Measurements from ENCODE around the gene ENTPD3. TPM values are rescaled to one million over a fixed set of nuclear protein-coding genes. Genes with fewer than 3 reads are reported as not detected.

The ENTPD3 gene, protein sequence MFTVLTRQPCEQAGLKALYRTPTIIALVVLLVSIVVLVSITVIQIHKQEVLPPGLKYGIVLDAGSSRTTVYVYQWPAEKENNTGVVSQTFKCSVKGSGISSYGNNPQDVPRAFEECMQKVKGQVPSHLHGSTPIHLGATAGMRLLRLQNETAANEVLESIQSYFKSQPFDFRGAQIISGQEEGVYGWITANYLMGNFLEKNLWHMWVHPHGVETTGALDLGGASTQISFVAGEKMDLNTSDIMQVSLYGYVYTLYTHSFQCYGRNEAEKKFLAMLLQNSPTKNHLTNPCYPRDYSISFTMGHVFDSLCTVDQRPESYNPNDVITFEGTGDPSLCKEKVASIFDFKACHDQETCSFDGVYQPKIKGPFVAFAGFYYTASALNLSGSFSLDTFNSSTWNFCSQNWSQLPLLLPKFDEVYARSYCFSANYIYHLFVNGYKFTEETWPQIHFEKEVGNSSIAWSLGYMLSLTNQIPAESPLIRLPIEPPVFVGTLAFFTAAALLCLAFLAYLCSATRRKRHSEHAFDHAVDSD
- total RNA-seq: under 1 TPM in 1 of 2 donors, not detected in 1; under 0.01 TPM

DNA sequence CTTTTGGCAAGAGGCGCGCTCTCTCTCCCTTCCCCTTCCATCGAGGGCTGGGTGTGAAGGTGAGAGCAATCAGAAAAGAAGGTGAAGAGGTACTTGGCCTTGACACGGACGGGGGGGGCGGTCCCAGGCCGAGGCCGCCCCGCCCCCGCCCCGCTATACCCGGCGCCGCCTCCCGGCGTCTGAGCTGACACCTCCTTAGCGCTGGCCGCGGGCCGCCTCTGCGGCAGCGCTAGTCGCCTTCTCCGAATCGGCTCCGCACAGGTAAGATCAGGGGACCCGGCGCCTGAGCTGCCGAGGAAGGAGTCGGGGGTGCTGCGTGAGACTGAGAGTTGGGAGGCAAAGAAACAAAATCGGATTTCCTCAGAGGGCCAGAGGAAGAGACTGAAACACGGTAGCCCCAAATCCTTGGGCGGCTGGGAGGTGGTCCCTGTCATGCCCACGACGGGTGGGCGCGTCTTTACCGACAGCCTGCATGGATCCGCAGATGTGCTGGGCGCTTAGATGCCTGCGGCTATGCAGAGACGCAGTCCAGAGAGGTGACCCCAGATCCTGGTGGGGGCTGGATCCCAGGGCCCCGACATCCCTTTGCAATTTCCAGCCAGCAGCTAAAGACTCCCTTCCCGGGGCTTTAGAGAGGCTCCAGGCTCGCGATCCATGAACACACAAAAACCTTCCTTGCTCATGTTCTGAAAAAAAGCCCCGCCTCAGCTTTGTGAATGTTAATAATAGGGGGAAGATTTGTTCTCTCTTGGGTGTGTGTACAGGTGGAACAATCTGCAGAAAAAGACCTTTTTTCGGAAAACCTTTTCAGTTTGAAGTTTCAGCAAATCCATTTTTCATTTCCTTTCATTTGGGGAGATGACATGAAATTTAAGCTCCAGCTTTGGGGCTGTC is at the start of gene ENTPD3:
TSS of gene ENTPD3 (plus strand) at position 184 of the 894 bp plus-strand sequence. CDS start 874 bp downstream, outside the sequence.

DNA sequence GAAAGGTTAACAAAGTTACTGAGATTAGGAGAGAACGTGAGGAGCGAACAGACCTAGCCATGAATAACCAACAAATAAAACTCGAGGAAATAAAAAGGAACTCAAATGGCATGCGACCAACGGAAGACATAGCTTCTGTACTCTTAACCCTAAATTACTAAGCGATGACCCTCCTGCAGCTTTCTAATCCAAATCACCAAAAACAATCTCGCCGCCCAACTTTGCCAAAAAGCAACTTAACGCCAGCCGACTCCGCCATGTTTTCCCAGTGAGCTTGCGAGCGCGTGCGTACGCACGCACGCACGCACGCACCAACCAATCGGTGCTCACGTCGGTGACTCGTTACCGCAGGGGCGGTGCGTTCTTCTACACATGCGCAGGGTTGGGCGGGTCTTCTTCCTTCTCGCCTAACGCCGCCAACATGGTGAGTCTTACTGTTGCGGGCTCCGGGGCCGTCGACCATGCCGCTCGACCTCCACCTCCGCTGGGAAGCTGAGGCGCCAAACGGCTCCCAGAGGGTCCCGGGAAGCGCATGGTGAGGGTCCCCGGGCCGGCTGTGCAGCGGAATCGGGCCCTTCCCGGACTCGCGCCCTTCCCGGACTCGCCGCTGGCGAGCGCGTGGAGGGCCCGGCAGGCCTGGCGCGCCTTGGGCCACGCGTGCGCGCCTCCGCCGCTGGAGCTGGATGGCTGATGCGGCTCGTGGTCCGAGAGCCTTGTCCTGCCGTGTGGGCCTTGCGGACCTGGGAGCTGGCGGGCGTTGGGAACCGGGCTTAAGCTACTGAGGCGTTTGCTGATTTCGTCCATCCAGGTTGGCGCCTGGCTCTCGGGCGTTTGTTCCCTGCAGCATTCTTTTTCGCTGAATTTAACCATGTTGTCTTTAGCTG is 70.2 kb downstream of the ENTPD3 start, which contains the start of gene RPL14:
TSS of gene RPL14 (plus strand) at position 400 of the 884 bp plus-strand sequence. CDS start at position 533, 133 bp downstream.

DNA sequence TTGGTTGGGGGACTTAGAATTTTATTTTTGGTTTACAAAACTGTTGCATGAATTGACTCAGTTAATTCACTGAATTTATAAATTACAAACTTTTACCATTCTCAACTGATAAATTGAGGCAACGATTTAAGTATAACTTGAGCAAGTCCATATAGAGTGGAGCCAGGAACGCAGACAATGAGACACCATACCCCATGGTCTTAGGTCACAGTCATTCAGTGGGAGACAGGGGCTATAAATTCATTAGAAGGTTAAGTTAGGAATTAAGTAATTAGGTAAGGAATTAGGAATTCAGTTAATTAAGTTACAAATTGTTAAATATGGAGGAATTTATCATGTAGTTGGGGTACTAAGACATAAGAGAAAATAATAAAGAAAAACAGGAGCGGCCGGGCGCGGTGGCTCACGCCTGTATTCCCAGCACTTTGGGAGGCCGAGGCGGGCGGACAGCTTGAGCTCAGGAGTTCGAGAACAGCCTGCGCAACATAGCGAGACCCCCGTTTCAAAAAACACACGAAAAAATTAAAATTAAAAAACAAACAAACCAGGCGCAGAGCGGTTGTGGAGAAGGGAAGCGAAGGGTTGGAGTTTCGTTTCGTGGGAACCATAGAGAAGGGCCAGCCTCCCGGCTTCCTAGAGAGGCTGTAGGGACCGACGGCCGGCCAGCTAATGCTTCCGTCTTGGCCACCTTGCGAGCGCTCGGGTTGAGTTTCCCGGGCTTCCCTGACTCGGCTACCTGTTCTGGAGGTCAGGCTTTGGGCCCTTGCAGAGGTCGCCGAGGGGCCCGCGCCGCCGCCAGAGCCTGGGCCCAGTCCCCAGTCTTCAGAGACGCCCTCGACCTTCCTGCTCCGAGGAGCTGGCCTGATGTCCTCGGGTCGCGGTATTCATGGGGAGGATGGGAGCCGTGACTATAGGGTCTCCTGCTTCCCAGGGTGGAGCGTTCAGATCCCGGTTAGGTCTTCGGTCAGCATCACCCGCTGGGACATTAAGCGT is 89.8 kb downstream of the ENTPD3 start, which contains the start of gene ZNF619:
TSS of gene ZNF619 (plus strand) at position 645 of the 993 bp plus-strand sequence. CDS start 858 bp downstream, outside the sequence.

Other genes starting within 250 kb of the ENTPD3 start
- 10 to 100 TPM; 14.5 to 21.3 TPM for gene EIF1B, start 77.5 kb upstream of the ENTPD3 start, total RNA-seq
- gene RPL14, start 70.2 kb downstream of the ENTPD3 start, total RNA-seq: 100 to 1,000 TPM in 1 of 2 donors, 10 to 100 TPM in 1; 98.8 to 194 TPM
- 1 to 10 TPM; 5.2 to 6.7 TPM for gene ZNF619, start 89.9 kb downstream of the ENTPD3 start, total RNA-seq
- gene ZNF620, start 118.9 kb downstream of the ENTPD3 start, total RNA-seq: 1 to 10 TPM; 1.3 to 1.7 TPM
- 10 to 100 TPM; 11.3 to 14.8 TPM for gene ZNF621, start 137.8 kb downstream of the ENTPD3 start, total RNA-seq

Measured in melanocyte of skin (primary cell).